ENCODE data around the gene NANOS2. TPM values are rescaled to one million over a fixed set of nuclear protein-coding genes. Genes with fewer than 3 reads are reported as not detected.

NANOS2 gene
- total RNA-seq, 2 donors from 2014 or later = not detected

- Histone ChIP-seq H3K27me3 (no peaks in the 10 kb centered on the region), H3K27ac (peak overlapping the region; percentile 50), H3K4me1 (peaks cover 12% of the 10 kb centered on the region), H3K36me3 (no peaks in the 10 kb centered on the region), H3K4me3 (peak overlapping the region; percentile 10), H3K9me3 (no peaks in the 10 kb centered on the region), H3K9ac (ENCODE audit: low read depth in 2 of 2, low read length in 2 of 2) (peak overlapping the region; percentile 19 to 51)
- TF ChIP-seq CTCF (IDR thresholded peaks at IDR 0.05) = no peak
- intact Hi-C loops (cut with DNase I) = no loop called here
- peak; percentile 51 for DNase-seq
Measured at GRCh38 chr19:45876411-45877197, 38.0 kb downstream of the NANOS2 start.

- H3K4me3 ChIP-seq = no peak overlapping the region
- TF ChIP-seq CTCF (IDR thresholded peaks at IDR 0.05) = no peak
- no peak for DNase-seq
- peaks cover 12% of the 10 kb centered on the region for H3K4me1 ChIP-seq
- no peaks in the 10 kb centered on the region for H3K36me3 ChIP-seq
- H3K9me3 ChIP-seq = no peaks in the 10 kb centered on the region
- intact Hi-C loops (cut with DNase I) = no loop called here
- H3K9ac ChIP-seq (ENCODE audit: low read depth in 2 of 2, low read length in 2 of 2) = peak overlapping the region; percentile 19 to 51
- peak overlapping the region; percentile 50 for H3K27ac ChIP-seq
- no peaks in the 10 kb centered on the region for H3K27me3 ChIP-seq
Measured at GRCh38 chr19:45876161-45876410, 38.5 kb downstream of the NANOS2 start.

- intact Hi-C loops (cut with DNase I) = no loop called here
- Histone ChIP-seq H3K4me3 (no peak overlapping the region), H3K4me1 (peaks cover 12% of the 10 kb centered on the region), H3K9me3 (no peaks in the 10 kb centered on the region), H3K27ac (no peak overlapping the region), H3K27me3 (no peaks in the 10 kb centered on the region), H3K36me3 (no peaks in the 10 kb centered on the region), H3K9ac (ENCODE audit: low read depth in 2 of 2, low read length in 2 of 2) (no peak overlapping the region)
- DNase-seq = no peak
- no peak for TF ChIP-seq CTCF (IDR thresholded peaks at IDR 0.05)
Measured at GRCh38 chr19:45874620-45874966, 40.0 kb downstream of the NANOS2 start.

GRCh38 chr19:45873219-45873772 is 41.3 kb downstream of the NANOS2 start:
- intact Hi-C loops (cut with DNase I) = no loop called here
- no peak overlapping the region for H3K9ac ChIP-seq (ENCODE audit: low read depth in 2 of 2, low read length in 2 of 2)
- H3K4me1 ChIP-seq = peaks cover 12% of the 10 kb centered on the region

More at GRCh38 chr19:45873219-45873772, 41.3 kb downstream of the NANOS2 start:
- Histone ChIP-seq H3K36me3 (no peaks in the 10 kb centered on the region), H3K9me3 (no peaks in the 10 kb centered on the region), H3K4me3 (no peak overlapping the region), H3K27me3 (no peaks in the 10 kb centered on the region), H3K27ac (no peak overlapping the region)
- no peak for TF ChIP-seq CTCF (IDR thresholded peaks at IDR 0.05)
- DNase-seq = no peak

Data from colonic mucosa (tissue), 4 donors.